ENCODE data around the gene WDR6. TPM values are rescaled to one million over a fixed set of nuclear protein-coding genes. Genes with fewer than 3 reads are reported as not detected.

Gene WDR6
- total RNA-seq, 1 donor from 2014 or later = 104 TPM

GRCh38 chr3:49028673-49029562 is 21.7 kb downstream of the WDR6 start, which contains the start of gene IMPDH2:
TSS of gene IMPDH2 (minus strand) at chr3:49029398. CDS start at chr3:49029350, 48 bp downstream.
- DNase-seq (ENCODE audit: low spot score) = peak; percentile 99

GRCh38 chr3:49029563-49029884 is 22.3 kb downstream of the WDR6 start:
- DNase-seq (ENCODE audit: low spot score) = no peak

GRCh38 chr3:49030321-49030720 is 23.1 kb downstream of the WDR6 start:
- no peak for DNase-seq (ENCODE audit: low spot score)

GRCh38 chr3:49032646-49033304 is 25.6 kb downstream of the WDR6 start:
- DNase-seq (ENCODE audit: low spot score) = no peak

GRCh38 chr3:49034650-49035049 is 27.5 kb downstream of the WDR6 start:
- no peak for DNase-seq (ENCODE audit: low spot score)

- no peak for DNase-seq (ENCODE audit: low spot score)
Observed at GRCh38 chr3:49035281-49035680, 28.1 kb downstream of the WDR6 start.

GRCh38 chr3:49053543-49053942 is 46.4 kb downstream of the WDR6 start:
- DNase-seq (ENCODE audit: low spot score) = no peak

- DNase-seq (ENCODE audit: low spot score) = no peak
Observed at GRCh38 chr3:49054344-49054862, 47.2 kb downstream of the WDR6 start.

GRCh38 chr3:49057268-49057667 is 50.1 kb downstream of the WDR6 start:
- no peak for DNase-seq (ENCODE audit: low spot score)

- no peak for DNase-seq (ENCODE audit: low spot score)
Observed at GRCh38 chr3:49058011-49058410, 50.8 kb downstream of the WDR6 start.

Small RNA genes lying within 50 kb of the gene (microRNA-seq; reads per million reads assigned to microRNA genes)
- gene MIR191 (ENCODE audit: borderline number of aligned reads) = 8,482 reads per million, percentile 93 among the genes with 10 or more reads in this experiment
- gene MIR425 (ENCODE audit: borderline number of aligned reads) = 1,114 reads per million, percentile 79 among the genes with 10 or more reads in this experiment

Other genes starting within 250 kb of the WDR6 start
- 72.1 TPM for gene PRKAR2A, start 159.5 kb upstream of the WDR6 start, total RNA-seq
- gene SLC25A20, start 108.5 kb upstream of the WDR6 start, total RNA-seq = 46.1 TPM
- gene ARIH2, start 88.5 kb upstream of the WDR6 start, total RNA-seq = 92.3 TPM
- gene P4HTM, start 17.1 kb upstream of the WDR6 start, total RNA-seq = 16.2 TPM
- gene DALRD3, start 11.2 kb downstream of the WDR6 start, total RNA-seq = 16.0 TPM
- gene NDUFAF3, start 14.7 kb downstream of the WDR6 start, total RNA-seq = 102 TPM
- 123 TPM for gene IMPDH2, start 22.0 kb downstream of the WDR6 start, total RNA-seq
- 96.9 TPM for gene QRICH1, start 86.7 kb downstream of the WDR6 start, total RNA-seq
- 167 TPM for gene QARS1, start 97.4 kb downstream of the WDR6 start, total RNA-seq
- 45.0 TPM for gene USP19, start 113.4 kb downstream of the WDR6 start, total RNA-seq
- gene LAMB2, start 125.7 kb downstream of the WDR6 start, total RNA-seq = 310 TPM
- gene CCDC71, start 158.9 kb downstream of the WDR6 start, total RNA-seq = 19.4 TPM
- gene KLHDC8B, start 164.2 kb downstream of the WDR6 start, total RNA-seq = 53.5 TPM